ENCODE data around the gene ZNF784. TPM values are rescaled to one million over a fixed set of nuclear protein-coding genes. Genes with fewer than 3 reads are reported as not detected.
A peak's percentile ranks its signal among the peaks of the same experiment; 100 is the strongest.

The ZNF784 gene
- total and polyA plus RNA-seq, 2 of the 8 experiments (the other 6 are each of a cell fraction or from before 2014, with no cell fraction given), result 6.5 to 8.0 TPM

GRCh38 chr19:55638864-55639359 is 14.5 kb upstream of the ZNF784 start (continued):
- TF ChIP-seq CTCF (IDR thresholded peaks at IDR 0.05; ENCODE audit: control extremely low read depth in 1 of 3, insufficient read depth in 1 of 3, low read depth in 1 of 3, low read length in 3 of 3) (peak; percentile 73 to 89 (median 84)), TEAD4 (IDR thresholded peaks at IDR 0.05; ENCODE audit: low read depth, low read length) (no peak), SIRT6 (IDR thresholded peaks at IDR 0.05; ENCODE audit: low read length) (no peak), RXRA (IDR thresholded peaks at IDR 0.05; ENCODE audit: insufficient read depth, low read depth, low read length) (no peak), CBX5 (IDR thresholded peaks at IDR 0.05; ENCODE audit: low read depth, low read length) (no peak), SP2 (IDR thresholded peaks at IDR 0.05; ENCODE audit: low read length) (peak; percentile 30; the same call in 1 of the 2 replicates), MAX (IDR thresholded peaks at IDR 0.05) (0 out of 2 replicates have a peak, but pooled peaks have one; percentile 17), KDM1A (IDR thresholded peaks at IDR 0.05; ENCODE audit: borderline replicate concordance, low read length) (no peak), RAD21 (IDR thresholded peaks at IDR 0.05 in 1 of 2, conservative IDR thresholded peaks at IDR 0.05 in 1 of 2; ENCODE audit: low read depth in 2 of 2, low read length in 2 of 2) (peak; percentile 20 to 44; a peak in 3 of 4 replicates), NANOG (IDR thresholded peaks at IDR 0.05; ENCODE audit: insufficient read depth, low read depth, low read length, poor library complexity, severe bottlenecking) (no peak), CHD2 (IDR thresholded peaks at IDR 0.05; ENCODE audit: low read length) (no peak), POLR2AphosphoS5 (IDR thresholded peaks at IDR 0.05; ENCODE audit: low read depth, low read length) (no peak), TCF12 (IDR thresholded peaks at IDR 0.05; ENCODE audit: low read depth, low read length) (no peak)
- TF ChIP-seq, protein P1, sequence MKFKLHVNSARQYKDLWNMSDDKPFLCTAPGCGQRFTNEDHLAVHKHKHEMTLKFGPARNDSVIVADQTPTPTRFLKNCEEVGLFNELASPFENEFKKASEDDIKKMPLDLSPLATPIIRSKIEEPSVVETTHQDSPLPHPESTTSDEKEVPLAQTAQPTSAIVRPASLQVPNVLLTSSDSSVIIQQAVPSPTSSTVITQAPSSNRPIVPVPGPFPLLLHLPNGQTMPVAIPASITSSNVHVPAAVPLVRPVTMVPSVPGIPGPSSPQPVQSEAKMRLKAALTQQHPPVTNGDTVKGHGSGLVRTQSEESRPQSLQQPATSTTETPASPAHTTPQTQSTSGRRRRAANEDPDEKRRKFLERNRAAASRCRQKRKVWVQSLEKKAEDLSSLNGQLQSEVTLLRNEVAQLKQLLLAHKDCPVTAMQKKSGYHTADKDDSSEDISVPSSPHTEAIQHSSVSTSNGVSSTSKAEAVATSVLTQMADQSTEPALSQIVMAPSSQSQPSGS (IDR thresholded peaks at IDR 0.05; ENCODE audit: low read length), result no peak
- TF ChIP-seq, protein P2, sequence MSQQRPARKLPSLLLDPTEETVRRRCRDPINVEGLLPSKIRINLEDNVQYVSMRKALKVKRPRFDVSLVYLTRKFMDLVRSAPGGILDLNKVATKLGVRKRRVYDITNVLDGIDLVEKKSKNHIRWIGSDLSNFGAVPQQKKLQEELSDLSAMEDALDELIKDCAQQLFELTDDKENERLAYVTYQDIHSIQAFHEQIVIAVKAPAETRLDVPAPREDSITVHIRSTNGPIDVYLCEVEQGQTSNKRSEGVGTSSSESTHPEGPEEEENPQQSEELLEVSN (IDR thresholded peaks at IDR 0.05), result no peak
